ENCODE data around the gene SLX1A. TPM values are rescaled to one million over a fixed set of nuclear protein-coding genes. Genes with fewer than 3 reads are reported as not detected.

SLX1A gene
- total RNA-seq = 10.4 and 14.7 TPM in 2 replicates

GRCh38 chr16:30193615-30194014 lies at the start of gene SLX1A, which contains the start of gene BOLA2B:
Gene SLX1A (plus strand): TSS chr16:30193875. CDS start chr16:30194085, 210 bp downstream.
Gene BOLA2B (minus strand): TSS chr16:30193666. CDS start chr16:30193595, 71 bp downstream.

GRCh38 chr16:30183233-30184095 lies 10.2 kb upstream of the SLX1A start, which contains the start of gene CORO1A:
Gene CORO1A (plus strand): TSS chr16:30183602. CDS start chr16:30185210, 1,608 bp downstream.

DNA sequence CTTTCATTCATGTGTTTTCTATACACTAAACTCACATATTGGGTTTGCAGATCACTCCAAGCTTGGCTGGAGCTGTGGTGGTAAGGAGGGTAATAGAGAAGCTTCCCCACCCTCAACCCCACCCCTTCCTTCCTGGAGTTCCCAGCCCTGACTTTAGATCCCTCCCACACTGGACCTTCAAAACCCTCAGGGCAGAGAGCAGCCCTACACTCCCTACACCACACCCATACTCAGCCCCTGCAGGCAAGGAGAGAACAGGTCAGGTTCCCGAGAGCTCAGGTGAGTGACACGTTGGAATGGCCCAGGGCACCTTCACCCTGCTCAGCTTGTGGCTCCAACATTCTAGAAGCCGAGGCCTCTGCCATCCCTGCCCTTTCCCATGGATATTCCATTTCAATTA lies 5.4 kb downstream of the SLX1A start, which contains the start of gene SULT1A3:
Gene SULT1A3, plus strand, starts transcription at position 207 of the 400 bp plus-strand sequence. CDS start 1,474 bp downstream, outside the sequence.

Other genes starting within 250 kb of the SLX1A start
- gene TMEM219, start 231.8 kb upstream of the SLX1A start, total RNA-seq = 80.6 and 84.0 TPM in 2 replicates
- 49.4 and 60.4 TPM in 2 replicates for gene TAOK2, start 220.0 kb upstream of the SLX1A start, total RNA-seq
- 10.3 and 11.8 TPM in 2 replicates for gene HIRIP3, start 198.3 kb upstream of the SLX1A start, total RNA-seq
- 16.6 and 20.0 TPM in 2 replicates for gene INO80E, start 197.6 kb upstream of the SLX1A start, total RNA-seq
- gene DOC2A, start 182.8 kb upstream of the SLX1A start, total RNA-seq = 0.26 and 0.31 TPM in 2 replicates
- not detected in 2 replicates for gene C16orf92, start 170.7 kb upstream of the SLX1A start, total RNA-seq
- 0.19 and 0.40 TPM in 2 replicates for gene TLCD3B, start 162.6 kb upstream of the SLX1A start, total RNA-seq
- 439 and 543 TPM in 2 replicates for gene ALDOA, start 128.1 kb upstream of the SLX1A start, total RNA-seq
- gene PPP4C, start 117.9 kb upstream of the SLX1A start, total RNA-seq = 167 and 192 TPM in 2 replicates
- 0.12 and 0.13 TPM in 2 replicates for gene TBX6, start 102.0 kb upstream of the SLX1A start, total RNA-seq
- 8.5 and 14.8 TPM in 2 replicates for gene YPEL3, start 97.7 kb upstream of the SLX1A start, total RNA-seq
- 0.92 and 0.99 TPM in 2 replicates for gene GDPD3, start 80.3 kb upstream of the SLX1A start, total RNA-seq
- gene MAPK3, start 70.7 kb upstream of the SLX1A start, total RNA-seq = 41.0 and 51.9 TPM in 2 replicates
- 0.56 and 0.79 TPM in 2 replicates for gene CORO1A, start 10.3 kb upstream of the SLX1A start, total RNA-seq
- gene BOLA2B, start 209 bp upstream of the SLX1A start, total RNA-seq = 17.3 and 39.0 TPM in 2 replicates
- 0.79 and 0.93 TPM in 2 replicates for gene SULT1A3, start 5.4 kb downstream of the SLX1A start, total RNA-seq
- 0.26 and 0.93 TPM in 2 replicates for gene NPIPB13, start 54.6 kb downstream of the SLX1A start, total RNA-seq
- 32.9 and 33.9 TPM in 2 replicates for gene CD2BP2, start 161.4 kb downstream of the SLX1A start, total RNA-seq
- 28.2 and 30.0 TPM in 2 replicates for gene TBC1D10B, start 176.6 kb downstream of the SLX1A start, total RNA-seq
- gene MYL11, start 180.9 kb downstream of the SLX1A start, total RNA-seq = 0.12 TPM in 1 of 2 replicates, not detected in the other
- gene SEPTIN1, start 188.7 kb downstream of the SLX1A start, total RNA-seq = 0.06 and 0.13 TPM in 2 replicates
- gene ZNF48, start 201.5 kb downstream of the SLX1A start, total RNA-seq = 5.5 and 5.8 TPM in 2 replicates
- 5.8 and 10.0 TPM in 2 replicates for gene ZNF771, start 213.7 kb downstream of the SLX1A start, total RNA-seq
- gene DCTPP1, start 236.2 kb downstream of the SLX1A start, total RNA-seq = 11.5 and 19.7 TPM in 2 replicates

All from aortic smooth muscle cell (primary cell).